HG03354 (cell line): Measurements from ENCODE around the gene KLK14.

Experiments
- ATAC-seq: cut with Tn5 transposase; IDR thresholded peaks from one replicate; pipeline ENCODE4 v1.9.1; 2021; ENCODE audit warnings: mild to moderate bottlenecking; ENCODE audit not compliant: unreplicated experiment, poor library complexity, severe bottlenecking

The KLK14 gene

GRCh38 chr19:51060973-51061372 lies 21.7 kb downstream of the KLK14 start:
- ATAC-seq, result no peak

- no peak for ATAC-seq
Measured at GRCh38 chr19:51060336-51060735, 22.4 kb downstream of the KLK14 start.

GRCh38 chr19:51059715-51060114 lies 23.0 kb downstream of the KLK14 start:
- ATAC-seq, result no peak

GRCh38 chr19:51055866-51056265 lies 26.8 kb downstream of the KLK14 start:
- no peak for ATAC-seq

- ATAC-seq, result no peak
Measured at GRCh38 chr19:51047031-51047335, 35.7 kb downstream of the KLK14 start.

- ATAC-seq, result no peak
Measured at GRCh38 chr19:51044327-51044726, 38.4 kb downstream of the KLK14 start.

GRCh38 chr19:51043497-51043896 lies 39.2 kb downstream of the KLK14 start:
- ATAC-seq, result no peak

- no peak for ATAC-seq
Measured at GRCh38 chr19:51040151-51040550, 42.5 kb downstream of the KLK14 start.

GRCh38 chr19:51036519-51036918 lies 46.2 kb downstream of the KLK14 start:
- no peak for ATAC-seq

- ATAC-seq, result no peak
Measured at GRCh38 chr19:51034704-51035103, 48.0 kb downstream of the KLK14 start, which contains the start of gene KLK12. KLK12 (minus strand) TSS chr19:51035002; CDS start chr19:51034621, 381 bp downstream.

- ATAC-seq, result no peak
Measured at GRCh38 chr19:51031880-51032225, 50.8 kb downstream of the KLK14 start.

- ATAC-seq, result no peak
Measured at GRCh38 chr19:51031220-51031879, 51.3 kb downstream of the KLK14 start.

GRCh38 chr19:51030631-51031030 lies 52.1 kb downstream of the KLK14 start:
- ATAC-seq, result no peak

- ATAC-seq, result no peak
Measured at GRCh38 chr19:51029718-51030117, 53.0 kb downstream of the KLK14 start.
